SJCRH30 (cell line): ENCODE results near the gene PTPRM. TPM values are rescaled to one million over a fixed set of nuclear protein-coding genes. Genes with fewer than 3 reads are reported as not detected.

Source experiments
- DNase-seq, 2 experiments: peaks; one replicate each; pipeline ENCODE4 v3.0.0-alpha.2; 2015 to 2020
- H3K27ac ChIP-seq: fragments of 250-450 bp; sonication (Bioruptor Pico); 2 replicates; pipeline ENCODE4 v1.5.1; 2020; ENCODE audit warnings: mild to moderate bottlenecking, moderate library complexity
- H3K27me3 ChIP-seq: fragments of 250-450 bp; sonication (Bioruptor Pico); 2 replicates; pipeline ENCODE4 v1.5.1; 2020; ENCODE audit warnings: mild to moderate bottlenecking, moderate library complexity
- H3K36me3 ChIP-seq: fragments of 250-450 bp; sonication (Bioruptor Pico); 2 replicates; pipeline ENCODE4 v1.5.1; 2020; ENCODE audit warnings: mild to moderate bottlenecking, moderate library complexity
- H3K4me1 ChIP-seq: fragments of 250-450 bp; sonication (Bioruptor Pico); 2 replicates; pipeline ENCODE4 v1.5.1; 2020; ENCODE audit warnings: mild to moderate bottlenecking, moderate library complexity
- H3K4me3 ChIP-seq: fragments of 250-450 bp; sonication (Bioruptor Pico); 2 replicates; pipeline ENCODE4 v1.5.1; 2020; ENCODE audit warnings: mild to moderate bottlenecking, moderate library complexity
- H3K9me3 ChIP-seq: fragments of 250-450 bp; sonication (Bioruptor Pico); replicated peaks from 2 replicates; pipeline ENCODE4 v1.5.1; 2020; ENCODE audit warnings: mild to moderate bottlenecking, moderate library complexity
- total RNA-seq: library from RNA; depleted of rRNA; stranded (reverse); fragments of >200 nt; shearing (Covaris generic); gene quantifications from 2 replicates; pipeline ENCODE4 v1.2.3, GENCODE V29; 2014

Gene PTPRM
- total RNA-seq, 1 experiment from 2014 or later: 10.1 TPM

DNA sequence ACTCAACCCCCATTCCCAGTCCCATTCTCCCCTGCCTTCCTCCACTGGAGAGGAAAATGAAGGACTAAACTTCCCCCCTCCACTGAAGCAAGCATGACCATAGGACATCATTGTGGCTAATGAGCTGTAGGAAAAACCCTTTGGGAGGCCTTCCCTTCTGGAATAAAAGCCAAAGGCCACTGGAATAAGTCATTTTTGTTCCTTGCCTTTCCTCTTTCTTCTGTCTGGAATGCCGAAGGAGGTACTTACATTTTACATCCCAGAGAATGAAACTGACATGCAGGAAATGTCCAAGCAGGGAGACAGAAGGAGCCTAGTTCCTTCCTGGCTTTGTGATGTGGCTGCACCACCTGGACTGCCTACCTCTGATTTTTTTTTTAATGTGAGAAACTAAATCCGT, 9.1 kb upstream of the PTPRM start:
- Histone ChIP-seq H3K9me3 (no peaks in the 10 kb centered on the region), H3K27me3 (no peaks in the 10 kb centered on the region), H3K4me3 (no peak overlapping the region), H3K27ac (no peak overlapping the region), H3K36me3 (no peaks in the 10 kb centered on the region), H3K4me1 (no peaks in the 10 kb centered on the region)
- no peak for DNase-seq

DNA sequence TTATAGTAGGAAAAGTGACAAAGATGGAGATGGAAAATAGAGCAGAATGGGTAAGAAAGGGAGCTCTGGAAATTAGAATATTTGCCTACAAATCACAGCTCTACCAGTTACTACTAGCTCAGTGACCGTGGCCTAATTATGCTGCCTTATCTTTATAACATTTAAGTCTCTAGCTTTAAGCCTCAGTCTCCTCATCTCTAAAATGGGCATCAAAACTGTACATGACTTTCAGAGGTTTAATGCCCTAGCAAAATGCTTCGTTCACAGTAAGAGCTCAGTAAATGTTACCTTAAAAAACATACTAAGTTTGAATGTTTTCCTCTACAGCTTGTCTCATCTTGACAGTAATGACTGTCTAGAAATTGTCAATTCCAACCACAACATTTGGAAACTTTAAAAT, 8.3 kb upstream of the PTPRM start:
- no peaks in the 10 kb centered on the region for H3K27me3 ChIP-seq
- H3K4me1 ChIP-seq: no peaks in the 10 kb centered on the region
- no peak for DNase-seq
- no peak overlapping the region for H3K27ac ChIP-seq
- no peak overlapping the region for H3K4me3 ChIP-seq
- no peaks in the 10 kb centered on the region for H3K9me3 ChIP-seq
- H3K36me3 ChIP-seq: no peaks in the 10 kb centered on the region

DNA sequence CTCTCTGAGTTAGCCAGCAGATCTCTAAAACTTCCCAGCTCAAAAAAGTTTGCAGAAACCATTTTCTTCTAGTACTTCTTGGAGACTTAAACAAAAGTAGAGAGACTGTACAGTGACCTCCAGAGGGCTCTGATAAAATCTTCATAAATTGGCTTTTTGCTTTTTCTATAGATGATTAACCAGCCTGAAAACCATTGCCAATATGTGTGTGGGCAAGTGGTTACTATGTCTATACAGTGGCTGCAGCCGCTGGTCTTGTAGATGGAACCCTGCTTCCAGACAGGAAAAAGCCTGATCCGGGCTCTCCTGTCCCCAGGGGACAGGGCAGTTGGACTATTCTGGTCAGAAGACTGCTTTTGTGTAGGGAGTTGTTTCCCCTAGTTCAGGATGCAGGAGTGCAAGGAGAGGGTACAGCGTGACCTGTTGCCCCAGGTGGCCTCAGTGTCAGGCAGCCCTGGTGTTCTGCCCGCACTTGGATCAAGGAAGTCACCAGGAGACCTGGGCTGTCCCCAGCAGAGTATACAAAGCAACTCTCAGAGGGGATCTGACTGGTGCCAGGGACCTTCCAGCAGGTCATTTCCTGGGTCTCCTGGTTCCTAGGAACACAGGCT, 7.3 kb upstream of the PTPRM start:
- Histone ChIP-seq H3K4me1 (no peaks in the 10 kb centered on the region), H3K27ac (no peak overlapping the region), H3K9me3 (no peaks in the 10 kb centered on the region), H3K27me3 (no peaks in the 10 kb centered on the region), H3K4me3 (no peak overlapping the region), H3K36me3 (no peaks in the 10 kb centered on the region)
- DNase-seq: no peak

DNA sequence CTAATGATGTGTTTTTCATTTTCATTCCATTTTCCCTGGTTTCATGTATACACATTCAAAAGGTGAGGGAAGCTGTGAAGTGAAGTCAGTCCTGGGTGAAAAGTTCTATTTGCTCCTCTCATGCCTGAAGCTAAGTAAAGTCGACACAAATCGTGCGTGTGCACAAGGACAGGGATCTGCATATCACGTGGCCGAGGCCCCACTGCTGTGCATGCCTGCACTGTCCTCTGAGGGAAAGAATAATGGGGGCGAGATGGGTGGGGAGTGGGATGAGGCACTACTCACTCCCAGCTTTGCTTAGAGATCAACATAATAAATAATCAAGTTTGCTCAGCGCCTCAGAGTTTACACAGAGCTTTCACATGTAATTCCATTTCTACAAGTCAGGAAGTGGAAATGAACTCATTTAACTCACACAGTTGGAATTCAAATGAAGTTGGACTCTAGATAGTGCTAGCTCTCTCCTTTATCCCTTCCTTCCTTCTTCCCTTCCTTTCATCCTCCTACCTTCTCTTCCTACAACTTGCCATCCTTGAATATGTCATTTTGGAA, 5.1 kb upstream of the PTPRM start:
- no peaks in the 10 kb centered on the region for H3K36me3 ChIP-seq
- H3K9me3 ChIP-seq: no peaks in the 10 kb centered on the region
- H3K27ac ChIP-seq: no peak overlapping the region
- no peaks in the 10 kb centered on the region for H3K27me3 ChIP-seq
- H3K4me1 ChIP-seq: no peaks in the 10 kb centered on the region
- no peak overlapping the region for H3K4me3 ChIP-seq
- DNase-seq: no peak

DNA sequence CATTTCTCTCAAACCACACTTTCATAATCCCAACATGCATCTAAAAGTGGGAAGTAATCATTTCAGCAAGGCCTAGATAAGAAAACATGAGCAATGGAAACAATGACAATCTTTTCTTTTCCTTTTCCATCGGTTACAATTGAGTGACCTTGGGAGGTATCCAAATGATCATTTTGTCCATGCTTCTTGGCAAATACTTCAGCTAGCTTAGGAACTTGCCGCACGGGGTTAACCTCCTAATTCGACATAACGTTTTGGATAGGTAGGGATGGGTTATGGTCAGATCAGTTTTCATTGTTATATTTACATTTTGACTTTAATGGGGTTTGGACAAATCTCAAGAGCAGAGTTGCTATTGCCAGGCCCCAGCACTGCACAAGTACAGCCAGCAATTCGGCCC, 4.6 kb upstream of the PTPRM start:
- no peak for DNase-seq
- Histone ChIP-seq H3K27me3 (no peaks in the 10 kb centered on the region), H3K36me3 (no peaks in the 10 kb centered on the region), H3K4me1 (no peaks in the 10 kb centered on the region), H3K4me3 (no peak overlapping the region), H3K27ac (no peak overlapping the region), H3K9me3 (no peaks in the 10 kb centered on the region)

DNA sequence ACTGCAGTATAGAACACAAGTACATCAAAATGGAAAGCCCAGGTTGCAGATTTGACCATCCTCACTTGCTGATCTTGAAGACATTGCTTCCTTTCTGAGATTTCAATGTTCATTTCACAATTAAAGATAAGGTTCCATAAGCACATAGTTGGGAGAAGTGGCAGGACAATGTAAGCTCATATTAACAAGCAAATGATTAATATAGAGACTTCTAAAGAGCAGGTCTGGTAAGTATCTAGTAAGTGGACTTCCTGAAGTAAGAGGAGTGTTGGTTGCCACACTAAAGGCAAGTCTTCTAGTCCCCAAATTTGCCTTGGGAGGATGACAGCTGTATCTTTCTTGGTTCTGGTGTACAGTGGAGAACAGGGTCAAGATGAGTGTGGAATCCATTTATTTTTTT, 1.4 kb upstream of the PTPRM start:
- DNase-seq: no peak
- Histone ChIP-seq H3K27me3 (no peaks in the 10 kb centered on the region), H3K4me1 (no peaks in the 10 kb centered on the region), H3K27ac (no peak overlapping the region), H3K9me3 (no peaks in the 10 kb centered on the region), H3K36me3 (no peaks in the 10 kb centered on the region), H3K4me3 (no peak overlapping the region)

DNA sequence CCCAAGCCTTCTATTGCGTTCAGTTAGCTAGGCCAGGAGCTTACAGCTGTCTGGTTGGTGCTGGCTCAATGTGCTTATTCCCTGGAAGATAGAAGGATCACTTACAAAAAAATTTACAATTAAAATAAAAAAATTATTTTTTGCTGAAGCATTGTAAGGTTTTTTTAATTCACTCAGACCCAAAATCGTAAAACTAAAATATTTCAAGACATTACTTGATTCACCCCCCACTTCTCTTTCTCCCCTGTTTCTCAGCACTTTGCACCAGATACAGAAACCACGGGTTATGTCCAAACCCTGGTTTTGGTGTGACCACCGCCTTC, 911 bp upstream of the PTPRM start:
- Histone ChIP-seq H3K27ac (no peak overlapping the region; the same call in 1 of the 2 replicates), H3K9me3 (no peaks in the 10 kb centered on the region)
- DNase-seq: no peak

DNA sequence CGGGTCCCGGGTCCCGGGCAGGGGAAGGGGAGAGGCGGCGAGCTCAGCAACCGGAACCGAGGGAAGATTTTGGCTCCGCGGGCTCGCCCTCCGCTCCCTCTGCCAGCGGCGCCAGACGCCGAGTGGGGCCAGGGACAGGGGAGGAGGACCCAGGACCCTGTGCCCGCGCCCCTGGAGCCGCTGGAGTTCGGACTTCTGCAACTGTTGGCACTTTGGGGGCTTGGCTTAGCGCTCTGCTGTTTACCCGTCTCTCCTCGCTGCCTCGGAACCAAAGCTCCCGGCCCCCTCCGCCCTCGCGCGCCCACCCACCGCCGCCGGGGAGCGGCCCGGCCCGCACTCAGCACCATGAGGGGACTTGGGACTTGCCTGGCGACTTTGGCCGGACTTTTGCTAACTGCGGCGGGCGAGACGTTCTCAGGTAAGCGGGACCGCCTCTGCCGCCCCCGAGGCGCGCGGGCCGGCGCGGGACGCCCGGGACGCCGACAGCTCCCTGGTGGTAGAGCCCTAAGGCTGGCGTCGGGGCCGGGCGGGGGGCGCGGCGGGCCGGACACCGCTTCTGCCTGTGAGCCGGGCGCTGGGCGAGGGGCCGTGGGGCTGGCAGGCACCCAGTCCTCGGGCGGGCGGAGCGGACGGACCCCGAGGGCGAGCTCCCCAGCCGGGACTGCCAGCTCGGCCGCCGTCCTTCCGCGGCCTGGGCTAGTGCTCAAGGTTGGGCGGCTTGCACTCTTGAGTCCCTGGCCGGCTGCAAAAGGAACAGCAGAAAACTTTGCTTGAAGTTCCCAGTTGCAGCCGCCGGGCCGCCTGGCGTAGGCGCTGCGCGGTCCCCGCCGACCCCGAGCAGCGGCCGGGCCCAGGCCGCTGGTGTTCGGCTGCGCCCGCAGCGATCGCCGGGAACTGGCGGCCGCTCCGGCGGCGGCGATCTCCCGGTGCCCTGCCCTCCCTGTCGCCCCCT, 634 bp downstream of the PTPRM start:
- peak; percentile 39 to 54 for DNase-seq
- no peaks in the 10 kb centered on the region for H3K9me3 ChIP-seq
- peak overlapping the region; percentile 84 for H3K4me3 ChIP-seq
- no peaks in the 10 kb centered on the region for H3K36me3 ChIP-seq
- H3K27me3 ChIP-seq: no peaks in the 10 kb centered on the region
- no peaks in the 10 kb centered on the region for H3K4me1 ChIP-seq
- H3K27ac ChIP-seq: peak overlapping the region; percentile 54

More for the DNA sequence above, 911 bp upstream of the PTPRM start:
- H3K4me1 ChIP-seq: no peaks in the 10 kb centered on the region
- H3K27me3 ChIP-seq: no peaks in the 10 kb centered on the region
- no peaks in the 10 kb centered on the region for H3K36me3 ChIP-seq
- H3K4me3 ChIP-seq: peak overlapping the region; percentile 84

DNA sequence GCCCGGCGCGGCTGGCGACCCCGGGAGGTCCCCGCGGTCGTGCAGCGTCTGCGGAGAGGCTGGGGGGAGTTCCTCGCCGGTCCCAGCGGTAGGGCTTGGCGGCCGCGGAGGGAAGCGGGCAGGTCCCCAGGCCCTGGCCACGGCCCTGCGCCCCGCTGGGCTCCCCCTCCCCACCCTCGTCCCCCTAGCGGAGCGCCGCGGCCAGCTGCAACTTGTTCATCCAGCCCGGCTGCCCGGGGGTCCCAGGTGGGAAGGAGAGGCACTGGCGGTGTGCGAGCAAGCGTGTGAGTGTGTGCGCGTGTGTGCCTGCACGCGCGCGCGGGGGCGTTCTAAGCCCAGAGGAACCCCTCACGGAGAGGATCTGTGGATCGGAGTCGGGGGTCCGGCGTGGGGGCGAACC, 1.3 kb downstream of the PTPRM start:
- Histone ChIP-seq H3K36me3 (no peaks in the 10 kb centered on the region), H3K27ac (no peak overlapping the region), H3K27me3 (no peaks in the 10 kb centered on the region), H3K4me3 (peak overlapping the region; percentile 84), H3K4me1 (no peaks in the 10 kb centered on the region), H3K9me3 (no peaks in the 10 kb centered on the region)
- DNase-seq: peak; percentile 36 to 47

DNA sequence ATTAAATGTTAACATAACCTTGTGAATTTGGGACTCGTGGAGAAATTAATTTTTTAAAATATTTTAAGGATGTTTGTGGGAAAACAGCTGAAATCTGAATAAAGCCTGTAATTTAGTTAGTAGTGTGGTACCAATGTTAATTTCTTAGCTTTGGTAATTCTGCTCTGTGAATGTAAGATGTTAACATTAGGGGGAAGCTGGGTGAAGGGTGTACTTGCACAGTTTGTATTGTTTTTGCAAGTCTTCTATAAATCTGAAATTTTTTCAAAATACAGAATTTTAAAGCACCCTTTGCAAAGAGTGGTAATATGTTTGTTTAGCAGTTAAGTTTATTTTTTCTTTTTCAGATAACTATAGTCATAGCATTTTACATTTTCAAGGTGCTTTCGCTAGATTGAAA, 4.5 kb downstream of the PTPRM start:
- no peaks in the 10 kb centered on the region for H3K27me3 ChIP-seq
- DNase-seq: no peak
- H3K4me1 ChIP-seq: no peaks in the 10 kb centered on the region; the same call in 1 of the 2 replicates
- no peaks in the 10 kb centered on the region for H3K9me3 ChIP-seq
- no peak overlapping the region for H3K27ac ChIP-seq
- no peak overlapping the region for H3K4me3 ChIP-seq
- no peaks in the 10 kb centered on the region for H3K36me3 ChIP-seq

DNA sequence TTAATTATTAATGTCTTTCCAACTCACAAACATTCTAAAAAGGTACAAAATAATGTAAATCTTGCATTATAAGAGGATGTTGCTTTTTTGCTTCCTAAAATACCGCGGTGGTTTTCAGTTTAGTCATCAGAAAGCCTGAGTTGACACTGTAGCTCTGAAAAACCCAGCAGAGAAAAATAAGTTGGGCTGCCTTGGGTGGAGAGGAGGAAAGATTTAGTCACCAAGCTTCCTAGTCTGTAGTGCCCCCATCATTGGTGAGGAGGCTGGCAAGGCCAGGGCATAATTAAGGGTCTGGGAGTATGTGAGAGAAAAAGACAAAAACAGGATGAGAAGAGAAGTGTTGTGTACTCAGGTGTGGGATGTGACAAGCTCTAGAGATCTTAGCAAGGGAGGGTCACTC, 5.7 kb downstream of the PTPRM start:
- no peaks in the 10 kb centered on the region for H3K27me3 ChIP-seq
- no peaks in the 10 kb centered on the region for H3K36me3 ChIP-seq
- no peak overlapping the region for H3K27ac ChIP-seq
- peaks cover 5% of the 10 kb centered on the region; the same call in 1 of the 2 replicates for H3K4me1 ChIP-seq
- no peak overlapping the region for H3K4me3 ChIP-seq
- no peaks in the 10 kb centered on the region for H3K9me3 ChIP-seq
- no peak for DNase-seq

DNA sequence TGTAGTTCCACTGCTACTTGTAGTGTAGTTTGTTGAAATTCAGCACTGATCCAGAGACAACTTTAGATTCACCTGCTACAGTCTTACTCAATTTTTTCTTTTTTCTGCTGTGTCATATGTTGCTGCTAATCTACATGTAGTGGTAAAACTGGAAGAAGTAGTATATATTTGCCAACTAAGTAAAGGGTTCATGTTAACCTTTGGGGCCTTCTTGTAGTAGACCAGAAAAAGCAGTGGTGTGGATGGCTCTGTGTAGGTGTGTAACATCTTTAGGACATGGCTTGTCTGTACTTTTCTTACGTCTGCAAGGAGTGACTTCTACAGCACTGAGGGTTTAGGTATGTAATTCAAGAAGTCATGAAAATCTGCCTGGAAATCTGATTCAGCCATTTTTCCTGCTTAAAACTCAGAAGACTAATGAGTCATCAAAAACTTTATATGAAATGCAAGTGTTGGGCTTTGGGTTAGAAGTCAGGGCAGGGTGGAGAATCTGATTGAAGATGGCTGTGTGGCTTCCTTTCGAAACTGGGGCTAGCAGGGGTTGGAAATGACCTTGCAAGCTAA, 8.4 kb downstream of the PTPRM start:
- no peak for DNase-seq
- Histone ChIP-seq H3K27me3 (no peaks in the 10 kb centered on the region), H3K4me1 (peaks cover 6% of the 10 kb centered on the region; the same call in 1 of the 2 replicates), H3K4me3 (no peak overlapping the region), H3K9me3 (no peaks in the 10 kb centered on the region), H3K36me3 (no peaks in the 10 kb centered on the region), H3K27ac (no peak overlapping the region)

DNA sequence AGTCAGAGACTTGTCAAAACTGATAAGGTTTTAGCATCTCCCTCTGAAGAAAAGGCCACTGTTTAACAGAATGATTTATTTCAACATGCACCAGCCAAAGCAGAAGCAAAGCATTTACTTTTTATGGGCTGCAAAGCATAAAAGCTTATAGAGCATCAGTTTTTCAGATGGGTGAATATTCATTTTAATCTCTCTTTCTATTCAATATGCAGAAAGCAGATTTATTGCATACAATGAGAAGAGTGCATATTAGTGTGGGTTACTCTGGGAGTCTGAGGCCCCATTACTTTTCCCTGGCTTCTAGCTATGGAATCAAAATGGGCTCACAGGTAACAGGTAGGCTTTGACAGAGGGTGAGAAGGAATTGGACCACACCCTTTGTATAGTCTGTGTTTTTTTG, 9.0 kb downstream of the PTPRM start:
- H3K4me1 ChIP-seq: peaks cover 6% of the 10 kb centered on the region; the same call in 1 of the 2 replicates
- no peak overlapping the region for H3K27ac ChIP-seq
- H3K9me3 ChIP-seq: no peaks in the 10 kb centered on the region
- no peak overlapping the region for H3K4me3 ChIP-seq
- DNase-seq: no peak
- no peaks in the 10 kb centered on the region for H3K27me3 ChIP-seq
- H3K36me3 ChIP-seq: no peaks in the 10 kb centered on the region

DNA sequence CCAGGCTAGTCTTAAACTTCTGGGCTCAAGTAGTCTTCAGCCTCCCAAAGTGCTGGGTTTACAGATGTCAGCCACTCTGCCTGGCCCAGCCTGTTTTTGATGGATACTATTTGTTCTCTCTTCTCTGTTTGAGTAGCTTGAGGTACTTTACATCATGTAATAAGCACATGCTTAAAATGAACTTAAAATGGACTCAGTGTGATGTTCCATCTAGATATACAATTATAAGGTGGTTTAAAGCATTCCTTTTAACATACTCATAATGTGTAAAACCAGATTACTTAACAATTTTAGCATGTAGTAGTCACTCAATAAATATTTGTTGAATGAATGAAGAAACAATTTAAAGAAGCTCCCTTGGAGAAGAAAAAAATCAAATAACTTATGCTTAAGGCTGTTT, 9.6 kb downstream of the PTPRM start:
- Histone ChIP-seq H3K27me3 (no peaks in the 10 kb centered on the region), H3K4me3 (no peak overlapping the region), H3K9me3 (no peaks in the 10 kb centered on the region), H3K4me1 (peaks cover 6% of the 10 kb centered on the region; the same call in 1 of the 2 replicates), H3K36me3 (no peaks in the 10 kb centered on the region), H3K27ac (no peak overlapping the region)
- DNase-seq: no peak

DNA sequence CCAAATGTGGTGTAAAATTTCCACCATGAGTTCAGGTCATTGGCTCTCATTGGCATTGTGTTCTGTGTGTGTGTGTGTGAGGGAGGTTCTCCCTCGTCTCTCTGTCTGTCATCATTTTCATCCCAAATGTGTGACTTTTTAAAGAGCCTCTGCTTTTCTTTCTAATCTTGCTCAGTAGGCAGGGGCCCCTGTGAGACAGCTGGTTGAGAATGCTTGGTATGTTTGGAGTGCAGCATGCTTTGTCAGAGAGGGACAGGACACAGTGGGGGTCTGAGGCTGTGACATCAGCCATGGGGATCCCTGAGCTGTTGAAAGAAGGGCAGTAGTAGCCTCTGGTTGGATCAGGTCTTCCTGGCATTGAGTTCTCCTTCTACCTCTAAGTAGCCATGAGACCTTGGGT, 10.6 kb downstream of the PTPRM start:
- Histone ChIP-seq H3K4me3 (no peak overlapping the region), H3K36me3 (no peaks in the 10 kb centered on the region), H3K4me1 (peaks cover 6% of the 10 kb centered on the region; the same call in 1 of the 2 replicates), H3K27ac (peak overlapping the region; percentile 22; the same call in 1 of the 2 replicates), H3K27me3 (no peaks in the 10 kb centered on the region), H3K9me3 (no peaks in the 10 kb centered on the region)
- DNase-seq: peak; percentile 44 to 47
